GM12873 (cell line): Measurements from ENCODE around the gene DGCR8.

ENCODE experiments used
- TF ChIP-seq, protein P1 (sequence below): IDR thresholded peaks from 2 replicates; pipeline ENCODE4 v1.5.1; 2012; ENCODE audit warnings: low read depth, mild to moderate bottlenecking, moderate library complexity, low read length, control low read depth; ENCODE audit not compliant: insufficient read depth; ENCODE audit errors: missing control alignments

The DGCR8 gene

DNA sequence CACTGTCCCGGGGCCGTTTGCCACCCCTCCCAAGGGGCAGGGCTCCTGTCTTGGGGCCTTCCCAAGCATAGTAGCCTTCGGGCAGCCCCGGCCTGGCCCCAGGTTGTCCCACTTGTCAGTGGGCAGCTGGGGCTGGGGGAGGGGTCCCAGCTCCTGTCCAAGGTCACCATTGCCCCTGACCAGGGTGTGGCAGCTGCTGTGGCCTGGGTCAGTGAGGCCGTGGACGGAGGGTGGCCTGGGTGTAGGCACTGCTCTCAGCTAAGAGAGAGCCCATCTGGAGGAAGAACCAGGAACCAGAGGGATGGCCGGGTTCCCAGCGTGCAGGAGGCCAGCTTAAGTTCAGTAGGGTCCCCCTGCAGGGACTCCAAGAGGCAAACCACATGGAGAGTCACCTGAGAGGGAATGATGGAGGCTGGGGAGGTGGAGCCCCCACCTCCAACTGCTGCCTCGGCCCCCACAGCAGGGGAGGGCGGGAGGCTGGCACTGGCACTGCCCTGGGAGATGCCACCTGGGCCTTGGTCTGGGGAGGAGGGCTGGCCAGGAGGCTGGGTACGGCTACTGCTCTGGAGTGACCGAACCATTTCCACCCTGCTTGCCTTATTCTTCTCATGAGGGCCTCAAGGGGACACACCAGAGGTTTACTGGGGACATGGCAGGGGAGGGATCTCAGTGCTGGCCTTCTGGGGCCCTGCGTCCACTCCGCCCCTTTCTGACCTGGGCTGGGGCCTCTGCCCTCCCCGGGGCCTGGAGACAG is 77.6 kb downstream of the DGCR8 start:
- TF ChIP-seq, protein P1, sequence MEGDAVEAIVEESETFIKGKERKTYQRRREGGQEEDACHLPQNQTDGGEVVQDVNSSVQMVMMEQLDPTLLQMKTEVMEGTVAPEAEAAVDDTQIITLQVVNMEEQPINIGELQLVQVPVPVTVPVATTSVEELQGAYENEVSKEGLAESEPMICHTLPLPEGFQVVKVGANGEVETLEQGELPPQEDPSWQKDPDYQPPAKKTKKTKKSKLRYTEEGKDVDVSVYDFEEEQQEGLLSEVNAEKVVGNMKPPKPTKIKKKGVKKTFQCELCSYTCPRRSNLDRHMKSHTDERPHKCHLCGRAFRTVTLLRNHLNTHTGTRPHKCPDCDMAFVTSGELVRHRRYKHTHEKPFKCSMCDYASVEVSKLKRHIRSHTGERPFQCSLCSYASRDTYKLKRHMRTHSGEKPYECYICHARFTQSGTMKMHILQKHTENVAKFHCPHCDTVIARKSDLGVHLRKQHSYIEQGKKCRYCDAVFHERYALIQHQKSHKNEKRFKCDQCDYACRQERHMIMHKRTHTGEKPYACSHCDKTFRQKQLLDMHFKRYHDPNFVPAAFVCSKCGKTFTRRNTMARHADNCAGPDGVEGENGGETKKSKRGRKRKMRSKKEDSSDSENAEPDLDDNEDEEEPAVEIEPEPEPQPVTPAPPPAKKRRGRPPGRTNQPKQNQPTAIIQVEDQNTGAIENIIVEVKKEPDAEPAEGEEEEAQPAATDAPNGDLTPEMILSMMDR, result no peak

DNA sequence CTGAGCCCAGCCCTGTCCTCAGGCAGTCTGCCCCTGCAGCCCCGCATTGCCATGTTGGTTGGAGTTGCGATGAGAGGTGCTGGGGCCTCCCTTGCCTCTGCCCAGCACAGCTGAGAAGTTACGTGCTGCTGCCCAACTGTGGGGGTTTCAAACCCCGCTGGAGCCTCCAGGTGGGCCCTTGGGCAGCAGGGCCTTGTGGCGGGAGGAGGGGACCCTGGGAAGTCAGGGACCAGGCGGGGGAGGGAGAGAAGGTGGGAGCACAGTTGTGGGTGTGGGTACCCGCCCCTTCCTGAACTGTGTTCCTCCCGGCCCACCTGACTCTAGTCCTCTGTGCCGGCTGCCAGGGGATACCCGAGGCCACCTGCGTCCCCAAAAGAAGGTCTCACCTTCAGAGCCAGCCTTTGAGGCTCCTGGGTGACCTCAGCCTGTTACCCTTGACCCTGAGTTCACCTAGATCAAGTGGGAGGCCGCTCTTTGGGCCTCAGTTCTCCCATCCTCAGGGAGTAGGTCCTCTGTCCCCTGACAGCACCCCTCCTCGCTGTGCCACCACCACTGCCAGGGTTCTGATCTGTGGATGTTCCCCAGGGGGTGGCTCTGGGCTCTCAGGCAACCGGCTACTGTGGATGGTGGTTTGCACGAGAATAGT is 78.5 kb downstream of the DGCR8 start:
- TF ChIP-seq, protein P1, result no peak

- TF ChIP-seq, protein P1, result no peak
These were observed 79.0 kb downstream of the DGCR8 start for GRCh38 chr22:20159076-20159475.

- TF ChIP-seq, protein P1, result no peak
These were observed 80.0 kb downstream of the DGCR8 start for GRCh38 chr22:20160041-20160440.
